ENCODE results near the gene RRAGD.

Gene RRAGD

GRCh38 chr6:89335164-89335563 lies 76.9 kb downstream of the RRAGD start:
- DNase-seq = no peak

DNA sequence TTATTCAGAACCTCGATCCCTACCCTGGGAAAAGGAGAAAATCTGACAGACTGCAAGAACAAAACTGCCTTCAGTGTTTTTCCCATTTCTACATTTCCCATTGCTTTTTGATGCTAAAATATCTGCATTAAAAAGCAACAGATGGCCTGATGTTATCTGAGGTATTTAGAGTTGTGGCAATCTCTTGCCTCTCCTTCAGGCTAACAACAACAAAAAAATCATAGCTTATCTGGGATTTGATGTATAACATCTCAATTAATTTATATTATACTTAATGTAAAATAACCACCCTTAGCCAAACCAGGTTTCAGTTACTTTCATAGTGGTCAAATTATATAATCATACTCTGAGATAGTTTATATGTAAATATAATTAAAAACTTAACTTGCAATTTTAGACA lies 81.2 kb downstream of the RRAGD start:
- DNase-seq = no peak

DNA sequence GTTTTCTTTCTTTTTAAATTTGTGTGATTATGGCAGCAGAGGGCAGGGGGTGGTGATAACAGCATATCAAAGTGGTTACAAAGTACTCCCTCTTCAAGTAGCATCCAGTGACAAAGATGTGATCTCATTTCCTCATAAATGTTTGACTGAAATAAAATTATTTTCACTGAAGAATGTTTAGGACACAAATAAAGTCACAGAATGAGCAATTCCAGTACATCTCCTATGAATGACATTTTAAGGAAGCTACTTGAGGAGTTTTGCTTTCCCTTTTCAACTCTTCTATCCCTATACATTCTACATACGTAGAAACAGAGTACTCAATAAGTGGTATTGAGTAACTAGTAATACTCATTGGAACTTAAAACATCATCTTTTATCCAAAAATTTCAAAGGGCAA lies 83.1 kb downstream of the RRAGD start:
- DNase-seq = no peak

DNA sequence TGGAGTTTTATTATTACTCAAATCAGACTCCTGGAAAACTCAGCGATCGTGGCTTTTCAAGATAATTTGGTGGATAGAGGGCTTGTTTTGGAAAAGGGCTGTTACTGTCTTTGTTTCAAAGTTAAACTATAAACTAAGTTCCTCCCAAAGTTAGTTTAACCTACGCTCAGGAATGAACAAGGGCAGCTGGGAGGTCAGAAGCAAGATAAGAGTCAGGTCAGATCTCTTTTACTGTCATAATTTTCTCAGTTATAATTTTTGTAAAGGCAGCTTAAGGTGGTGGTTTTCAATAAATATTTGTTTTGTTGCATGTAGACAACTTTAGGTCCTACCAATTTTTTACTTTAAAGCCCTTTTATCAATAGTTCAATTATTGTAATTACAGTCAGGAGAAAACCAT lies 87.8 kb downstream of the RRAGD start:
- DNase-seq = no peak

GRCh38 chr6:89323511-89323971 lies 88.5 kb downstream of the RRAGD start:
- no peak for DNase-seq

DNA sequence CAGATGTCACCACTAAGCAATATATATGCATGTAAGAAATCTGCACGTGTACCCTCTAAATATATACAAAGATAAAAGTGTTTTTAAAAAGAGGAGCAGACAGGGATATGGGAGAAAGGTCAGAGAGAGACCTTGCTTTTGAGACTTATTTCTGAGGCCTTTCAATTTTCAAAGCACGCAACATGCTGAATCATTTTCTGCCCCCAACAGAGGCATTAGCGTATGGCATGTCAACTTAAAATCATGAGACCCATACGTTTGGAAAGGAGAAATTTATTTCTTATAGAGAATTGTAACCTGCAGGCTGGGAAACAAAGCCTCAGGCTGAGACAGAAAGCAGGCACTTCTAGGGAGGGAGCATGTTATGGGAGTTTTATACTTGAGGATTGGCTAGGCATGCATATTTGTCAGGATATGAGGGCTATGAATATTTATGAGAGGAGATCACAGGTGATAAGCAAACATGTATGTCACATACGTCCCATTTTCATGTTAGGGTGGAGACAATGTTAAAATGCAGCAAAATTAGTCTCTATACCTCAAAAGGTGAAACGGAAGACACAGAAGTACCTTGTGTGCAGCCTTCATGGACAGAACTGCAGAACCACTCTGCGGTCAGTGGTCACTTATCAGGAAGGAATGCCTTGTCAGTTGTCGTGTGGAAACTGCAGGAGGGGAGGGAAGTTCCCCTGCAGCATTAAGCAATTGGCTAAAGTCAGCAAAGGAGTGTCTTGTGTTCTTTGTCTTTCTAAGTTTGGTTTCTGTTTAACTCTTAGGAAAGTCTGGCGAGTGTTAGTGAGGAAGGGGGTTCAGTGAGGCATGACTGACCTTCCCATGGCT lies 90.7 kb downstream of the RRAGD start:
- DNase-seq = no peak

DNA sequence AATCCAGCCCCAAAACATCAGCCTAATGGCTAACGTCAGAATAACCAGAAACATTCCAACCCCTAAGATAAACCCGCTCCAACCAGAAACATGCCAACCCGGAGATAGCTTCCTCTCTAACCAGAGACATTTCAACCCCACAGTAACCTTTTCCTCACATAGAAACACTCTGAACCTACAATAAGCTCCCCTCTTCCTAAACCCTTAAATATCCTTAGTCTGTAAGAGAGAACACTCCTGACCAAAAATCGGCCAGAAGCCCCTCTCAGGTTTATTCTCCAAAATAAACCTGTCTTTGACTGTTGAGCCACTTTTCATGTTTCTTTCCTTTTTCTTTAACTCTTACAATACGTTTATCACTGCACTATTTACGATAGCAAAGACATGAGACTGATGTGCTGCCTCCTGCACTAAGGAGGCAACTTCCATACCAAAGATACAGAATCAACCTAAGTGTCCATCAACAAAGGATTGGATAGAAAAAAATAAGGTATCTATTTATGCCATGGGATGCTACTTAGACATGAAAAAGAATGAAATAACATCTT lies 92.0 kb downstream of the RRAGD start:
- DNase-seq = no peak

DNA sequence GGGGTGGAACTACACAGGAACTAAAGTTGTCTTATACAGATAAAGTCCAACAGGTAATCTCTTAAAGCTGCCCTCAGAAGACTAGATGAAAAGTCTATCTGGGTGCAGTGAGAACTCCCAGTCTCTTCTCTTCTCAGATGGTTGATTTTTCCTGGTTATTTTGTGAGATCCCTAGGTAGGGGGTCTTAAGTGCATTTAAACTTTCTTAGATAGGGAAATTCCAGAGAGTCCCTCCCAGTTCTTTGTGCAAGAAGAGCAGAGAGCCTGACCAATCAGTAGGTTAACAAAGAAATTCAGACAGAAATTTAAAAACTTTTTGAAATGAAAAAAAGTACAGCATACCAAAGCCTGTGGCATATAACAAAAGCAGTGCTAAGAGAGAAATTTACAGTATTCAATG lies 95.0 kb downstream of the RRAGD start:
- DNase-seq = no peak

GRCh38 chr6:89315249-89315885 lies 96.7 kb downstream of the RRAGD start, which contains the start of gene GABRR2:
Gene GABRR2, minus strand, starts transcription at chr6:89315299. Its CDS starts 134 bp downstream, at chr6:89315165.
- no peak for DNase-seq

GRCh38 chr6:89314692-89315091 lies 97.4 kb downstream of the RRAGD start:
- DNase-seq = no peak

Measured in NCI-H510A (cell line).